Stimulated activated CD4-positive, alpha-beta T cell treated with anti-CD3 and anti-CD28 coated beads, Interleukin-2, amount 100 ng/mL, for 4 hours (primary cell): Measurements from ENCODE around the gene LECT2.

Source experiments
- DNase-seq: peaks from one replicate; pipeline ENCODE4 v3.0.0-alpha.2; 2020; ENCODE audit warnings: low read depth

Gene LECT2

GRCh38 chr5:135978212-135978631 is 23.4 kb upstream of the LECT2 start:
- no peak for DNase-seq

- peak; percentile 5 for DNase-seq
Observed at GRCh38 chr5:135977375-135977928, 22.7 kb upstream of the LECT2 start.

GRCh38 chr5:135976216-135976615 is 21.4 kb upstream of the LECT2 start:
- DNase-seq, result no peak

- no peak for DNase-seq
Observed at GRCh38 chr5:135975122-135975521, 20.3 kb upstream of the LECT2 start.

GRCh38 chr5:135974021-135974600 is 19.3 kb upstream of the LECT2 start:
- DNase-seq, result no peak

GRCh38 chr5:135973323-135974020 is 18.7 kb upstream of the LECT2 start:
- DNase-seq, result no peak

- DNase-seq, result no peak
Observed at GRCh38 chr5:135971701-135972100, 16.9 kb upstream of the LECT2 start.

GRCh38 chr5:135966790-135967189 is 12.0 kb upstream of the LECT2 start:
- DNase-seq, result no peak

GRCh38 chr5:135966165-135966564 is 11.4 kb upstream of the LECT2 start:
- DNase-seq, result no peak

GRCh38 chr5:135965504-135965903 is 10.7 kb upstream of the LECT2 start:
- no peak for DNase-seq

GRCh38 chr5:135964670-135965320 is 10.0 kb upstream of the LECT2 start:
- DNase-seq, result no peak

- no peak for DNase-seq
Observed at GRCh38 chr5:135955525-135955924, 742 bp upstream of the LECT2 start.

- DNase-seq, result no peak
Observed at GRCh38 chr5:135953850-135954249, 933 bp downstream of the LECT2 start.

- DNase-seq, result no peak
Observed at GRCh38 chr5:135952683-135953082, 2.1 kb downstream of the LECT2 start.

GRCh38 chr5:135951807-135952206 is 3.0 kb downstream of the LECT2 start:
- DNase-seq, result no peak

GRCh38 chr5:135951257-135951656 is 3.5 kb downstream of the LECT2 start:
- DNase-seq, result no peak

- no peak for DNase-seq
Observed at GRCh38 chr5:135950611-135951010, 4.2 kb downstream of the LECT2 start.

GRCh38 chr5:135944967-135945560 is 9.7 kb downstream of the LECT2 start:
- DNase-seq, result no peak

GRCh38 chr5:135944564-135944963 is 10.2 kb downstream of the LECT2 start:
- no peak for DNase-seq

- no peak for DNase-seq
Observed at GRCh38 chr5:135942202-135942771, 12.5 kb downstream of the LECT2 start.

- DNase-seq, result no peak
Observed at GRCh38 chr5:135941711-135942110, 13.1 kb downstream of the LECT2 start.

- no peak for DNase-seq
Observed at GRCh38 chr5:135937245-135937911, 17.4 kb downstream of the LECT2 start.
